HG03064 (cell line): Measurements from ENCODE around the gene SSNA1.

Experiments
- ATAC-seq: cut with Tn5 transposase; IDR thresholded peaks from one replicate; pipeline ENCODE4 v1.9.1; 2021; ENCODE audit warnings: low read depth; ENCODE audit not compliant: unreplicated experiment

SSNA1 gene

DNA sequence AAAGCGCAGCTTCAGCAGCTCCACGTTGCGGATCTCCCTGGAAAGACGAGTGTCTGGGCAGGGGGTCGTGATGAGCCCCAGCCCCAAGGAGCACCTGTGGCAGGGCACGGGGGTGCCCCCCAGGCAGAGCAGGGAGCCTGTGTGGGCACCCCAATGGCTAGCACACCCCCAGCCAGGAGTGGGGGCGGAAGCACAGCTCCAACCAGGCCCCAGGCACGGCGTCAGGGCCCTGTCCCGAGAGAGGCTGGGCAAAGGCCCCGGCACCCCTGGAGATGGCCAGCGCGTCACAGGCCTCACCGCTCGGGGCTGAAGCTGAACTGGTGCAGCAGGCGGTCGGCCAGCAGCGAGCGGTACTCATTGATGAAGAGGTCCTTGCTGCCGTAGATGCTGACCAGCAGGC is 8.0 kb upstream of the SSNA1 start:
- ATAC-seq: no peak

DNA sequence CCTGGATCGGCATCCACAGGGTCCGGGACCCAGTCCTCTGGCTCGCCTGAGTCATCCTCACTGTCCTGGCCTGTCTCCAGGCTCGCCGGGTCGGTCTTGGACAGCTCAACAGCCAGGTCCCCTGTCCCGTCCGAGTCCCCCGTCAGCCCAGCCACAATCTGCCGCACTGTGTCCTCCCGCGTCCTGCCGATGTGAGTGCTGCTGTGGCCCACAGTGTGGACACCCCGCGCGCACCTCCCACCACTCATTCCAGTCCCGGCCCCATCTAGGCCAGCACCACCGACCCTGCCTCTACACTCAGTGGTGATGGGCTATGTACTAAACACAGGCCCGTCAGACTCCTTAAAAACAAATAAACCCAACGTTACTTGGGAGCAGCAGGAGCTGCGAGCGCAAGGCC is 6.8 kb upstream of the SSNA1 start:
- no peak for ATAC-seq

DNA sequence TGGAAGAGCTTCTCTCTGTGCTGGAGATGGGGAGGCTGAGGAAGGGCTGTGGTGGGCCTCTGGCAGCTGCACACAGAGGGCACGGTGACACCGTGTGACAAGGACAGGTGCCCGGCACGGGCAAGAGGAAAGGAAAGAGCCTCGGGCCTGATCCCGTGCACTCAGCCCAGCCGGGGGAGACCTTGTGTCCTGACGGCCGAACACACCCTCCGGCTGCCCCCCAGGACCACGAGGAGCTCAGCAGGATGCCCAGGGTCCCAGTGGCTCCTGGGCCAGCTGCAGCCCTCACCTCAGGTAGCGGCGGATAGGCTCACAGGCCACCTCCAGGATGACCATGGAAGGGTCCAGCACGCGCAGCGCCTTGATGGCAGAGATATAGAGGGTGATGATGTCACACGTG is 5.6 kb upstream of the SSNA1 start:
- ATAC-seq: no peak

DNA sequence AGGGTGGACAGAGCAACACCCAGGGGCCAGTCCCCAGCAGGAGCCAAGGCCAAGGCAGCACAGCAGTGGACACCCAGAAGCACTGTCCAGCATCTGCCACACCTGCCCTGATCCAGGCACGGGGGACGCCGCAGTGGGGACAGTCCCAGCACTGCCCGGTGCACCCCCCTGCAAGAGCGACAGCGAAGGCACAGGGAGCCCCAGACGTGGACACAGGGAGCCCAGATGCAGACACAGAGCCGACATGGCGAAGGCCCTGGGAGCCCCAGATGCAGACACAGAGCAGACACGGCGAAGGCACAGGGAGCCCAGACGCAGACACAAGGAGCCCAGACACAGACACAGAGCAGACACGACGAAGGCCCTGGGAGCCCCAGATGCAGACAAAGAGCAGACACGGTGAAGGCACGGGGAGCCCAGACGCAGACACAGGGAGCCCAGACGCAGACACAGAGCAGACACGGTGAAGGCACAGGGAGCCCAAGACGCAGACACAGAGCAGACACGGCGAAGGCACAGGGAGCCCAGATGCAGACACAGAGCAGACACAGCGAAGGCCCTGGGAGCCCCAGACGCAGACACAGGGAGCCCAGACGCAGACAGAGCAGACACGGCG is 4.4 kb upstream of the SSNA1 start:
- ATAC-seq: no peak

- ATAC-seq: no peak
Measured at GRCh38 chr9:137184881-137185660, 3.4 kb upstream of the SSNA1 start.

GRCh38 chr9:137185921-137186320 is 2.6 kb upstream of the SSNA1 start:
- ATAC-seq: no peak

GRCh38 chr9:137186385-137186784 is 2.1 kb upstream of the SSNA1 start:
- ATAC-seq: no peak

- ATAC-seq: no peak
Measured at GRCh38 chr9:137187386-137187785, 1.1 kb upstream of the SSNA1 start.

GRCh38 chr9:137188086-137188489 is 388 bp upstream of the SSNA1 start:
- ATAC-seq: no peak

DNA sequence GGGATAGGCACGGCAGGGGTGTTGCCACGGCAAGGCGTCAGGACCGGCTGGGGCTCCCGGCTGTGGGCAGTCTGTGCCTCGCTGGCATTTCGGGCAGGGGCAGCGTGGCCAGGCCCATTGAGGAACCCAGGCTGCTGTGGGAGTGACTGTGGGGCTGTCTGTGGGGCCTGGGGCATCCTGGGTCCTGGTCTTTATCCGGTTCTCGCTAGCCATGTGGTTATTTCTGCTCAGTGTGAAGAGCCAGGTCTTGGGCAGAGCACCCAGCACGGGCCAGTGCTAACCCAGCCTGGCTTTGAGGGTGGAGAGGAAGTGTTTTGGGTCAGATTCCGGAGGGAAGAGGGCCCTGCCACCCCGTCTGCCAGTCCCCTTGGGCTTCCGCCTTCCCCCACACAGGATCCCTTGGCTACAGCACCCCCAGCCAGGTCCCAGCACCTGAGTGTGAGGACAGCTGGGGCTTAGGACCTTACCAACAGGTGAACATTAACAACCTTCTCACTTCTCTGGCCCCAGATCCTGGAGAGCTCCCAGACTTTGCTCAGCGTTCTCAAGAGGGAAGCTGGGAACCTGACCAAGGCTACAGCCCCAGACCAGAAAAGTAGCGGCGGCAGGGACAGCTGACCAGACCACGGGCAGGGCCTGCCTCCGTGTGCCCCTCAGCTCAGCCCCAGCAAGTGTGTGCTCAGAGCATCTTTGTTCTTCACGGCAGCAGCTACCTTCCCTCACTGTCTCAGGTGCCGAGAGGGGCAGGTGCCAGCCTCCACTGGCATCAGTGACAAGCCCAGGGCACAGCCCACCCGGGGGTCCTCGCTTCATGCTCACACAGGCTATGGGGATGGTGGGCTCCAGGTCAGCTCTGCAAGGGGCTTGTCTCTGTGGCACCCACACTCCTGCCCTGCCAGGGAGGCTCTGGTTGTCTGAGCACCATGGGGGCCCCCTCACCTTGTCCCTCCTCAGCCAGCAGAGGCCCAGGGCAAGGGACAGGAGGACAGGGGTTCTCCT is 1.1 kb downstream of the SSNA1 start:
- no peak for ATAC-seq

DNA sequence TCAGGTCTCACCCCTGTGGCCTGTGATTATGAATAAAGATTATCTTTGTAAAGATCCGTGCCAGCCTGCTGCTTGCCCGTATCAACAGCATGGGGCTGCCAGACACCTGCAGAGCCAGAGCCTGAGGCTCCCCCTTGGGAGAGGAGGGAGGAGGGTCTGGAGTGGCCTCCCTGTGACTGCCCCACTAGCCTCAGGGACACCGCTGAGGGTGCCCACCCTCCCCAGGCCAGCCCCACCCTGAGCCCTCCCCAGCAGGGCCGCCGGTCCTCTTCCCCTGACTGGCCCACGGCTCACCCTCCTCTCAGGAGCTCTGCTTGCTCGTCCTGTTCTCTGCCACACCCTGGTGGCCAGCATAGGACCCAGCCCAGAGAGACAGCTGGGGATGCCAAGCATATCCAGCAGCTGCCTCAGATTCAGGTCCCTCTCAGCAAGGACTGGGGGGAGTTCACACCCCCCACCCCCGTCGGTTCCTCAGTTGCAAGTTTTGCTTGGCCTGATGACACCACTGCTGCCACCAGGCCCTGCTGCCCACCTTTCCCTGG is 1.9 kb downstream of the SSNA1 start:
- ATAC-seq: no peak

- no peak for ATAC-seq
Measured at GRCh38 chr9:137191245-137191644, 2.8 kb downstream of the SSNA1 start.

DNA sequence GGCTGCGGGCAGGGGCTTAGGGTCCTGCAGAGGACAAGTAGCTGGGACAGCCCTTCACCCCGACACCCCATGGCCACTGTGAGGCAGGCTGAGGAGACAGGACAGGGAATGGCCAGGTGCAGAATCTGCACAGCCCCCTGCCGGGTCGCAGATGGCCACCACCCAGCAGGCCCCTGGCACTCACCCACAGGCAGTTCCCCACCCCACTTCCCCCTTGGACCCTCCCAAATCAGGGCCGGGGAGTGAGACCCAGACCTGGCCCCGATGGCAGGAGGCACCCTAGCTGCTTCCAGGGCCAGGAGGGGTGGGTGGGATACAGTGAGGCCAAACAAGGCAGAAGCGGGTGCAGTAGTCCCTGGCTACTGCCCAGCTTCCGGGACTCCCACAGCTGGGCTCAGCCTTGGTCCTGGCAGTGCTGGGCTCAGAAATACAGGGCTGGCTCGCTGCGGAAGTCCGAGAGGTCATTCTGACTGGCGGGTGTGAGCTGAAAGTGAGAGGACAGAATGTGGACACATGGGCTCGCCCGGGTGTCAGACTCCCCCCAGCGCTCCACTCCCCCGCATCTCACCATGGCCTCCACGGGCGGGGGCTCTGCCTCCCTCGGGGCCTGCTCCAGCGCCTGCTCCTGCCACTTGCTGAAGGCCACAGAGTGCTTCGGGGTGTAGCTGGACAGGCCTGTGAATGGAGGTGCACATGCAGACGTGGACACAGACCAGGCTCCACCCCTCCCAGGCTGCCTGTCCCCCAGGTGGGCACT is 3.4 kb downstream of the SSNA1 start:
- ATAC-seq: no peak

DNA sequence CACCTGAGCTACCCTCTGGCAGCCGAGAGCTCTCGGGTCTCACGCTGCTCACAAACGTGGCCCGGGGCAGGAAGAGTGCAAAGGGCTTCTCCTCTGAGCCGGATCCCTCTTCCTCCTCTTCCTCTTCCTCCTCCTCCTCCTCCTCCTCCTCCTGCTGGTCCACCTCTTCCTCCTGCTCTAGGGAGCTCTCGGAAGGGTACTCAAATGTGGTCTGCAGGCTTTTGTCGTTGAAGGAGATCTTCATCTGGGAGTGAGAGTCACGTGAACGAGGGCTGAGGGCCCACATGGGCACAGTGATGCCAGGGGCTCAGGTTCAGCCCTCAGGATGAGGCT is 3.9 kb downstream of the SSNA1 start:
- ATAC-seq: no peak

- ATAC-seq: no peak
Measured at GRCh38 chr9:137192859-137193258, 4.4 kb downstream of the SSNA1 start.

DNA sequence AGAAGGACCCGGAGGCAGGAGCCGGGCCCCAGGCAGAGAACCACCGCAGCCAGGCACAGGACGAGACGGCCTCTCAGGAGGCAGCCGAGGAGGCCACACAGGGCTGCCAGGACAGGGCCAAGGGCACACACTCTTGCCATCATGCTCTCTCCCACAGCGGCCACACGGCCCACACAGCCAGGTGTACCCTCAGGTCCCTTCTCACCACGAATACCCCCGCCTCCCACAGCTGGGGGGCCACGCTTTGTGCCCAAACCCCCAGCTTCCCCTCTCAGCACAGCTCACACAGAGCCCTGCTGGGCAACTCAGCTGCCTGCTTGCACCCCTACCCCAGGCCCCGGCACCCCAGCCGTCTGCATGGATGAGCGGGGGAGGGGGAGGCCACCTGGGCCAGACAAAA is 5.3 kb downstream of the SSNA1 start:
- ATAC-seq: no peak

GRCh38 chr9:137194388-137194787 is 5.9 kb downstream of the SSNA1 start:
- no peak for ATAC-seq

DNA sequence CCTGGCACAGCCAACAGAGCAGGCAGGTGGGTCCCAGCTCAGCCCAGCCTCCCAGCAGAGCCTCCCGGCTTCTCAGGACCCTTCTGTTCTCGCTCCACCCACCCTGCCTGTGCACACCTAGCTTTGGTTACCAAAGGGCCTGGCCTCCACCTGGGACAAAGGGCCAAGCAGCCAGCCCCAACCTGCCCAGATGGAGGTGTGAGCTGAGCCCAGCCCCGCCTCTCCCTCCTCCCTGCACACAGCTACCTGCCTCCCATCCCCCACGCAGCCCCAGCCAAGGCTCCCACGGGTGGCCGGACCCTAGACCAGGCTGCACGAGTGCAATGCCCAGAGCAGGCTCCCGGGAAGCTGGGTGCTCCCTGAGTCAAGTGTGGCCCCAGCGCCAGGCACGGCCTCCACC is 6.4 kb downstream of the SSNA1 start:
- no peak for ATAC-seq

- ATAC-seq: no peak
Measured at GRCh38 chr9:137195525-137196220, 7.2 kb downstream of the SSNA1 start.
